Measurements from ENCODE around the gene PKP3. TPM values are rescaled to one million over a fixed set of nuclear protein-coding genes. Genes with fewer than 3 reads are reported as not detected.
A peak's percentile ranks its signal among the peaks of the same experiment; 100 is the strongest.

PKP3 gene
- total and polyA plus RNA-seq, 9 of the 15 experiments (the other 6 are each of a cell fraction or from before 2014, with no cell fraction given): 0.11 to 110 (median 30.7) TPM

DNA sequence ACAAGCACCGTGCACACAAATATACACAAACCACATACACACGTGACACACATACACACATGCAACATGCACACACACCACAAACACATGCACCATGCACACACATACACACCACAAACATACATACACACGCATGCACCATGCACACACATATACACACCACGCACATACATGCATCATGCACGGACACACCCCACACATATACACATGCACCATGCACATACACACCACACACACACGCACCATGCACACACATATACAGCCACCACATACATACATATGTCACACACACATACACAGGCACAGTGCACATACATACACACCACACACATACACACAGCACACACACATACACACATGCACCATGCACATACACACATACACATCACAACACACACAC, 37.4 kb upstream of the PKP3 start (continued):
- TF ChIP-seq, protein P1, sequence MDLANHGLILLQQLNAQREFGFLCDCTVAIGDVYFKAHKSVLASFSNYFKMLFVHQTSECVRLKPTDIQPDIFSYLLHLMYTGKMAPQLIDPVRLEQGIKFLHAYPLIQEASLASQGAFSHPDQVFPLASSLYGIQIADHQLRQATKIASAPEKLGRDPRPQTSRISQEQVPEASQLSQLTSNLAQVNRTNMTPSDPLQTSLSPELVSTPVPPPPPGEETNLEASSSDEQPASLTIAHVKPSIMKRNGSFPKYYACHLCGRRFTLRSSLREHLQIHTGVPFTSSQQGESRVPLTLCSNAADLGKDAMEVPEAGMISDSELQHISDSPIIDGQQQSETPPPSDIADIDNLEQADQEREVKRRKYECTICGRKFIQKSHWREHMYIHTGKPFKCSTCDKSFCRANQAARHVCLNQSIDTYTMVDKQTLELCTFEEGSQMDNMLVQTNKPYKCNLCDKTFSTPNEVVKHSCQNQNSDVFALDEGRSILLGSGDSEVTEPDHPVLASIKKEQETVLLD (IDR thresholded peaks at IDR 0.05): no peak
- TF ChIP-seq SOX6 (IDR thresholded peaks at IDR 0.05) (no peak), PHB (CRISPR knock-in tag; IDR thresholded peaks at IDR 0.05) (no peak), YBX1 (IDR thresholded peaks at IDR 0.05) (no peak), NUFIP1 (IDR thresholded peaks at IDR 0.05; ENCODE audit: partially characterized antibody) (no peak), ZBTB17 (CRISPR knock-in tag; IDR thresholded peaks at IDR 0.05) (no peak), AFF1 (IDR thresholded peaks at IDR 0.05; ENCODE audit: low read depth in 1 of 2, partially characterized antibody in 2 of 2) (no peak), HLTF (IDR thresholded peaks at IDR 0.05) (no peak), KLF16 (IDR thresholded peaks at IDR 0.05) (no peak), POLR2B (IDR thresholded peaks at IDR 0.05; ENCODE audit: low read depth, partially characterized antibody) (peak; percentile 34), ELF4 (CRISPR knock-in tag; IDR thresholded peaks at IDR 0.05) (0 out of 2 replicates have a peak, but pooled peaks have one; percentile 27), CEBPZ (IDR thresholded peaks at IDR 0.05; ENCODE audit: borderline replicate concordance, low read depth, low read length) (no peak), ELF1 (tag; IDR thresholded peaks at IDR 0.05) (0 out of 2 replicates have a peak, but pooled peaks have one; percentile 18)
- TF ChIP-seq, protein P2, sequence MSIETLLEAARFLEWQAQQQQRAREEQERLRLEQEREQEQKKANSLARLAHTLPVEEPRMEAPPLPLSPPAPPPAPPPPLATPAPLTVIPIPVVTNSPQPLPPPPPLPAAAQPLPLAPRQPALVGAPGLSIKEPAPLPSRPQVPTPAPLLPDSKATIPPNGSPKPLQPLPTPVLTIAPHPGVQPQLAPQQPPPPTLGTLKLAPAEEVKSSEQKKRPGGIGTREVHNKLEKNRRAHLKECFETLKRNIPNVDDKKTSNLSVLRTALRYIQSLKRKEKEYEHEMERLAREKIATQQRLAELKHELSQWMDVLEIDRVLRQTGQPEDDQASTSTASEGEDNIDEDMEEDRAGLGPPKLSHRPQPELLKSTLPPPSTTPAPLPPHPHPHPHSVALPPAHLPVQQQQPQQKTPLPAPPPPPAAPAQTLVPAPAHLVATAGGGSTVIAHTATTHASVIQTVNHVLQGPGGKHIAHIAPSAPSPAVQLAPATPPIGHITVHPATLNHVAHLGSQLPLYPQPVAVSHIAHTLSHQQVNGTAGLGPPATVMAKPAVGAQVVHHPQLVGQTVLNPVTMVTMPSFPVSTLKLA (conservative IDR thresholded peaks at IDR 0.05): no peak

Measured in K562 (cell line).